Naive B cell (primary cell): Measurements from ENCODE around the gene PAX2. TPM values are rescaled to one million over a fixed set of nuclear protein-coding genes. Genes with fewer than 3 reads are reported as not detected.

Experiments
- ATAC-seq, 2 donors: fragments of 150-1000 bp; cut with Tn5 transposase; 2 replicates each; pipeline ENCODE4 v1.10.0; 2021; ENCODE audit warnings: low read depth in 2 of 2, mild to moderate bottlenecking in 2 of 2, moderate library complexity in 2 of 2
- DNase-seq: peaks from one replicate; pipeline ENCODE4 v3.0.0; 2022
- H3K27ac Mint-ChIP-seq, 6 donors: one replicate each; pipeline ENCODE4 v1.8.0; 2020 to 2022; ENCODE audit warnings: mild to moderate bottlenecking in 6 of 6, mixed read lengths in 6 of 6, moderate library complexity in 5 of 6, inconsistent platforms in 2 of 6
- H3K27me3 Mint-ChIP-seq, 3 donors: one replicate each; pipeline ENCODE4 v1.8.0; 2021 to 2022; ENCODE audit warnings: mixed read lengths in 3 of 3, mild to moderate bottlenecking in 1 of 3
- H3K36me3 Mint-ChIP-seq, 2 donors: one replicate each; pipeline ENCODE4 v1.8.0; 2020 to 2022; ENCODE audit warnings: mixed read lengths in 2 of 2, inconsistent platforms in 1 of 2, mild to moderate bottlenecking in 1 of 2
- H3K4me1 Mint-ChIP-seq, 3 donors: one replicate each; pipeline ENCODE4 v1.8.0; 2020 to 2022; ENCODE audit warnings: mixed read lengths in 3 of 3, inconsistent platforms in 1 of 3, mild to moderate bottlenecking in 1 of 3, moderate library complexity in 1 of 3
- H3K4me3 Mint-ChIP-seq, 8 donors: one replicate each; pipeline ENCODE4 v1.8.0; 2020 to 2022; ENCODE audit warnings: mild to moderate bottlenecking in 8 of 8, mixed read lengths in 8 of 8, moderate library complexity in 8 of 8, inconsistent platforms in 2 of 8
- H3K9me3 Mint-ChIP-seq, 7 donors: one replicate each; pipeline ENCODE4 v1.8.0; 2020 to 2022; ENCODE audit warnings: mixed read lengths in 7 of 7, mild to moderate bottlenecking in 5 of 7, inconsistent platforms in 2 of 7, moderate library complexity in 1 of 7
- polyA plus RNA-seq, 6 donors: library from polyadenylated mRNA; unstranded; fragments of 300-500 nt; fragmentation: Illumina TruSeq; gene quantifications; one replicate each; pipeline ENCODE4 v1.2.3, GENCODE V29; 2021; ENCODE audit warnings: low read depth in 6 of 6

PAX2 gene
- polyA plus RNA-seq, 6 donors from 2014 or later = not detected

GRCh38 chr10:100802196-100802595, 56.8 kb downstream of the PAX2 start:
- ATAC-seq = no peak
- H3K27me3 Mint-ChIP-seq = peaks cover 72 to 90% (median 83%) of the 10 kb centered on the region in 3 donors
- DNase-seq = no peak
- peaks cover 0 to 4% (median under 1%) of the 10 kb centered on the region in 3 donors for H3K4me1 Mint-ChIP-seq
- no peak overlapping the region for H3K27ac Mint-ChIP-seq
- H3K4me3 Mint-ChIP-seq = no peak overlapping the region
- H3K36me3 Mint-ChIP-seq = peaks cover 0 to 5% of the 10 kb centered on the region in 2 donors
- H3K9me3 Mint-ChIP-seq = no peaks in the 10 kb centered on the region

- Mint-ChIP-seq H3K27ac (no peak overlapping the region), H3K4me1 (peaks cover 4 to 8% (median 5%) of the 10 kb centered on the region in 3 donors), H3K36me3 (peaks cover 0 to 5% of the 10 kb centered on the region in 2 donors), H3K4me3 (peak overlapping the region in 1 of 8 donors; percentile 4), H3K27me3 (peaks cover 68 to 94% (median 88%) of the 10 kb centered on the region in 3 donors), H3K9me3 (no peaks in the 10 kb centered on the region)
- ATAC-seq = no peak
- DNase-seq = no peak
Measured at GRCh38 chr10:100802607-100803006, 57.2 kb downstream of the PAX2 start.

- ATAC-seq = no peak
- no peak overlapping the region for H3K4me3 Mint-ChIP-seq
- no peak overlapping the region for H3K27ac Mint-ChIP-seq
- peaks cover 70 to 98% (median 93%) of the 10 kb centered on the region in 3 donors for H3K27me3 Mint-ChIP-seq
- no peak for DNase-seq
- peaks cover 6 to 12% (median 10%) of the 10 kb centered on the region in 3 donors for H3K4me1 Mint-ChIP-seq
- H3K9me3 Mint-ChIP-seq = no peaks in the 10 kb centered on the region
- peaks cover 0 to 5% of the 10 kb centered on the region in 2 donors for H3K36me3 Mint-ChIP-seq
Measured at GRCh38 chr10:100803492-100803891, 58.1 kb downstream of the PAX2 start.

GRCh38 chr10:100803908-100804307, 58.5 kb downstream of the PAX2 start:
- ATAC-seq = no peak
- Mint-ChIP-seq H3K4me1 (peaks cover 6 to 12% (median 10%) of the 10 kb centered on the region in 3 donors), H3K4me3 (no peak overlapping the region), H3K36me3 (peaks cover 0 to 5% of the 10 kb centered on the region in 2 donors), H3K27me3 (peaks cover 69 to 98% (median 93%) of the 10 kb centered on the region in 3 donors), H3K27ac (no peak overlapping the region), H3K9me3 (no peaks in the 10 kb centered on the region)
- DNase-seq = no peak

GRCh38 chr10:100805543-100806355, 60.4 kb downstream of the PAX2 start:
- Mint-ChIP-seq H3K4me1 (peaks cover 6 to 12% (median 10%) of the 10 kb centered on the region in 3 donors), H3K4me3 (no peak overlapping the region), H3K27me3 (peaks cover 70 to 95% (median 93%) of the 10 kb centered on the region in 3 donors), H3K9me3 (no peaks in the 10 kb centered on the region), H3K27ac (peak overlapping the region in 1 of 6 donors; percentile 18), H3K36me3 (peaks cover 0 to 5% of the 10 kb centered on the region in 2 donors)
- no peak for DNase-seq
- ATAC-seq = no peak

GRCh38 chr10:100806356-100806645, 60.9 kb downstream of the PAX2 start:
- H3K27ac Mint-ChIP-seq = peak overlapping the region in 1 of 6 donors; percentile 18
- H3K4me1 Mint-ChIP-seq = peaks cover 6 to 12% (median 10%) of the 10 kb centered on the region in 3 donors
- H3K4me3 Mint-ChIP-seq = no peak overlapping the region
- H3K27me3 Mint-ChIP-seq = peaks cover 70 to 96% (median 91%) of the 10 kb centered on the region in 3 donors
- no peak for DNase-seq
- no peak for ATAC-seq
- H3K9me3 Mint-ChIP-seq = no peaks in the 10 kb centered on the region
- peaks cover 0 to 5% of the 10 kb centered on the region in 2 donors for H3K36me3 Mint-ChIP-seq

GRCh38 chr10:100807241-100807951, 62.0 kb downstream of the PAX2 start:
- peaks cover 6 to 12% (median 10%) of the 10 kb centered on the region in 3 donors for H3K4me1 Mint-ChIP-seq
- ATAC-seq (no peak), DNase-seq (no peak)
- peak overlapping the region in 2 of 8 donors; percentile 20 to 39 for H3K4me3 Mint-ChIP-seq
- peaks cover 0 to 5% of the 10 kb centered on the region in 2 donors for H3K36me3 Mint-ChIP-seq
- peaks cover 0 to 2% (median 0%) of the 10 kb centered on the region in 7 donors for H3K9me3 Mint-ChIP-seq
- peaks cover 66 to 97% (median 91%) of the 10 kb centered on the region in 3 donors for H3K27me3 Mint-ChIP-seq
- H3K27ac Mint-ChIP-seq = no peak overlapping the region

GRCh38 chr10:100808876-100809275, 63.5 kb downstream of the PAX2 start:
- DNase-seq = no peak
- Mint-ChIP-seq H3K36me3 (no peaks in the 10 kb centered on the region), H3K4me3 (no peak overlapping the region), H3K27ac (no peak overlapping the region), H3K9me3 (peaks cover 0 to 2% (median 0%) of the 10 kb centered on the region in 7 donors), H3K4me1 (peaks cover 6 to 12% (median 10%) of the 10 kb centered on the region in 3 donors), H3K27me3 (peaks cover 65 to 96% (median 91%) of the 10 kb centered on the region in 3 donors)
- ATAC-seq = no peak

- Mint-ChIP-seq H3K4me1 (peaks cover 6 to 12% (median 10%) of the 10 kb centered on the region in 3 donors), H3K27me3 (peaks cover 53 to 94% (median 90%) of the 10 kb centered on the region in 3 donors), H3K27ac (no peak overlapping the region), H3K4me3 (no peak overlapping the region), H3K36me3 (no peaks in the 10 kb centered on the region), H3K9me3 (peaks cover 0 to 2% (median 0%) of the 10 kb centered on the region in 7 donors)
- DNase-seq = no peak
- ATAC-seq = no peak
Measured at GRCh38 chr10:100810091-100810834, 64.9 kb downstream of the PAX2 start.

- Mint-ChIP-seq H3K4me3 (no peak overlapping the region), H3K4me1 (peaks cover 6 to 12% (median 10%) of the 10 kb centered on the region in 3 donors), H3K9me3 (peaks cover 0 to 2% (median 0%) of the 10 kb centered on the region in 7 donors), H3K27me3 (peaks cover 48 to 94% (median 90%) of the 10 kb centered on the region in 3 donors), H3K36me3 (no peaks in the 10 kb centered on the region), H3K27ac (no peak overlapping the region)
- DNase-seq (no peak), ATAC-seq (no peak)
Measured at GRCh38 chr10:100810835-100811116, 65.4 kb downstream of the PAX2 start.

GRCh38 chr10:100811261-100811660, 65.9 kb downstream of the PAX2 start:
- peaks cover 0 to 2% (median 0%) of the 10 kb centered on the region in 7 donors for H3K9me3 Mint-ChIP-seq
- no peak for ATAC-seq
- peaks cover 44 to 94% (median 90%) of the 10 kb centered on the region in 3 donors for H3K27me3 Mint-ChIP-seq
- DNase-seq = no peak
- no peaks in the 10 kb centered on the region for H3K36me3 Mint-ChIP-seq
- peaks cover 6 to 12% (median 10%) of the 10 kb centered on the region in 3 donors for H3K4me1 Mint-ChIP-seq
- no peak overlapping the region for H3K4me3 Mint-ChIP-seq
- peak overlapping the region in 1 of 6 donors; percentile 38 for H3K27ac Mint-ChIP-seq

- Mint-ChIP-seq H3K4me3 (no peak overlapping the region), H3K4me1 (peaks cover 6 to 10% (median 10%) of the 10 kb centered on the region in 3 donors), H3K36me3 (no peaks in the 10 kb centered on the region), H3K9me3 (peaks cover 0 to 2% (median 0%) of the 10 kb centered on the region in 7 donors), H3K27ac (no peak overlapping the region), H3K27me3 (peaks cover 46 to 89% (median 87%) of the 10 kb centered on the region in 3 donors)
- no peak for ATAC-seq
- no peak for DNase-seq
Measured at GRCh38 chr10:100811752-100812750, 66.7 kb downstream of the PAX2 start.
